ENCODE data around the gene MAGI1. TPM values are rescaled to one million over a fixed set of nuclear protein-coding genes. Genes with fewer than 3 reads are reported as not detected.
"Not testable (repeated sequence)": the region's sequence is repeated elsewhere in the genome, so short reads cannot be mapped to it uniquely, and the experiment has no call there.

MAGI1 gene
- total RNA-seq, 1 experiment from 2014 or later = 3.4 TPM

DNA sequence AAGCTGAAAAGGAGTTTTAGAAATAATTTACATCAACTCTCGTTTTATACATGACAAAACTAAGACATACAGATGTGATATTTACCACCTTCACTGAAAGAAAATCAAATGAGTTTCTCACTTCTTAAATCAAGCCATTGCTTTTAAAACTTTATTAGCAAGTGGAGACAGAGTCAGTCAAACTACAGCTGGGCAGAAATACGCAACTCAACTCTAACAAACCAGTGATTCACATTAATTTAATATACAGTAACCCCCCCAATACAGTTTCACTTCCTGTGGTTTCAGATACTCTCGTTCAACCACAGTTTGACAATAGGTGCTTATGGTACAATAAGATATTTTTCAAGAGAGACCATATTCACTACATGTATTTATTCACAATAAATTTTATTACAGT lies 477.1 kb downstream of the MAGI1 start:
- Histone ChIP-seq H3K27me3 (no peaks in the 10 kb centered on the region), H3K4me3 (no peak overlapping the region), H3K9me3 (no peaks in the 10 kb centered on the region), H3K36me3 (no peaks in the 10 kb centered on the region)
- DNase-seq = no peak

DNA sequence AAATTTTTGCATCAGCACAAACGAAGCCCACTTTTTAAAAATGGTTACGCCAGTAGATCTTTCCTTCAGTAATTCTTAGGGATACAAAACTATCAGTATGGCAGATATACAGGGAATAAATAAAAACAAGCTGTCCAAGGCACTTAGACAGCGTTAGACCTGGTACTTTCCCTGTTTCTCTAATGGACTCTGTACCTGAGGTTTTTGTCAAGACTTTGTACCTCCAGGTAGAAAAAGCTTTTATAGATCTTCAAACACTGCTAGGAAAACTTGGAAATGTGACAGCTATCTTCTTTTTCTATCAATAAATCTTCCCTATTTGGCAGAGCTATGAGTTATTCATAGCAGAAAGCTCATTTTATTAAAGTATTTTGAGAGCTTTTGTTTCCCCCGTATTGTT lies 477.8 kb downstream of the MAGI1 start:
- Histone ChIP-seq H3K36me3 (no peaks in the 10 kb centered on the region), H3K27me3 (no peaks in the 10 kb centered on the region), H3K9me3 (no peaks in the 10 kb centered on the region), H3K4me3 (no peak overlapping the region)
- DNase-seq = no peak

DNA sequence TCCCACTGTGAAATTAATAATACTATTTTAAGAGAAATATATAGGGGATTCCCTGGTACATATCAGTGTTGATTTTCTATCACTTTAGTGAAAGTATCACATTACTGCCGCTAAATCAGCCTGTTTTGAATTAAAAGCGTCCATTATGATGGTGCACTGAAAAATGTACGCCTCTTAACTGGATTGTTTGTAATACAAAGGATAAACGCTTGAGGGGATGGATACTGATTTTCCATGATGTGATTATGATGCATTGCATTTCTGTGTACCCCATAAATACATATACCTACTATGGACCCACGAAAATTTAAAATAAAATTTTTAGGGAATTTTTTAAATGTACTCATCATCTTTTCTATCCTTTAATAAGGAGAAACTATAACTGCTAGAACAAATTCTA lies 478.6 kb downstream of the MAGI1 start:
- Histone ChIP-seq H3K4me3 (no peak overlapping the region), H3K9me3 (no peaks in the 10 kb centered on the region), H3K36me3 (no peaks in the 10 kb centered on the region), H3K27me3 (no peaks in the 10 kb centered on the region)
- no peak for DNase-seq

GRCh38 chr3:65559643-65560042 lies 479.1 kb downstream of the MAGI1 start:
- DNase-seq = no peak
- Histone ChIP-seq H3K4me3 (no peak overlapping the region), H3K27me3 (no peaks in the 10 kb centered on the region), H3K9me3 (no peaks in the 10 kb centered on the region), H3K36me3 (no peaks in the 10 kb centered on the region)

GRCh38 chr3:65558826-65559225 lies 479.9 kb downstream of the MAGI1 start:
- H3K4me3 ChIP-seq = no peak overlapping the region
- H3K9me3 ChIP-seq = no peaks in the 10 kb centered on the region
- H3K27me3 ChIP-seq = no peaks in the 10 kb centered on the region
- DNase-seq = no peak
- H3K36me3 ChIP-seq = no peaks in the 10 kb centered on the region

GRCh38 chr3:65557899-65558564 lies 480.7 kb downstream of the MAGI1 start:
- no peak for DNase-seq
- H3K27me3 ChIP-seq = no peaks in the 10 kb centered on the region
- H3K9me3 ChIP-seq = no peaks in the 10 kb centered on the region
- H3K36me3 ChIP-seq = no peaks in the 10 kb centered on the region
- H3K4me3 ChIP-seq = no peak overlapping the region

DNA sequence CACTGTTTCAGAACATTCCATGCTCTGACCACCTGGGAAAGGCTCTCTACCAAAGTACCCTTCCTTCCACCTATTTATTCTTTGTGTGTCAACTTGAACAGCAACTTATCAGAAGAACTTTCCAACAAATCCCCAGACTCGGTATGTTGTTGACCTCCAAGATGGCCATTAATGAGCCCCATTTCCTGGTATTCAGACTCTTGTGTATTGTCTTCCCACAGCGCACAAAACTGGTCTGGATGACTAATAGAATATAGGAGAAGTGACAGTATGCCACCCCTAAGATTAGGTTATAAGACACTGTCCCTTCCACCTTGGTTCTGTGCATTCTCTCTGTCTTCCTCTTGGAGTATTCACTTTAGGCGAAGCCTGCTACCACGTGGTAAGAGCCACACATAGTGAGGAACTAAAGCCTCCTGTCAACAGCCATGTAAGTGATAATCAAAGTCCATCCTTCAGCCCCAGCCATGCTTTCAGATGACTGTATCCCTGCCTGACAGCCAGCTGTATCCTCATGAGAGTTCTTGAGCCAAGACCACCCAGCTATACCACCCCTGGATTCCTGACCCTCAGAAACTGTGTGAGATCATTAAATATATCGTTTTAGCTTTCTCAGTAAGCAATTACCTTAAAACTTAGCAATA lies 481.7 kb downstream of the MAGI1 start:
- no peak for DNase-seq
- H3K27me3 ChIP-seq = no peaks in the 10 kb centered on the region
- no peaks in the 10 kb centered on the region for H3K36me3 ChIP-seq
- H3K4me3 ChIP-seq = no peak overlapping the region
- no peaks in the 10 kb centered on the region for H3K9me3 ChIP-seq

- no peak overlapping the region for H3K4me3 ChIP-seq
- no peaks in the 10 kb centered on the region for H3K36me3 ChIP-seq
- H3K9me3 ChIP-seq = no peaks in the 10 kb centered on the region
- no peak for DNase-seq
- H3K27me3 ChIP-seq = no peaks in the 10 kb centered on the region
Measured at GRCh38 chr3:65552434-65552833, 486.3 kb downstream of the MAGI1 start.

- H3K4me3 ChIP-seq = no peak overlapping the region
- DNase-seq = no peak
- no peaks in the 10 kb centered on the region for H3K9me3 ChIP-seq
- H3K27me3 ChIP-seq = no peaks in the 10 kb centered on the region
- no peaks in the 10 kb centered on the region for H3K36me3 ChIP-seq
Measured at GRCh38 chr3:65551945-65552344, 486.8 kb downstream of the MAGI1 start.

DNA sequence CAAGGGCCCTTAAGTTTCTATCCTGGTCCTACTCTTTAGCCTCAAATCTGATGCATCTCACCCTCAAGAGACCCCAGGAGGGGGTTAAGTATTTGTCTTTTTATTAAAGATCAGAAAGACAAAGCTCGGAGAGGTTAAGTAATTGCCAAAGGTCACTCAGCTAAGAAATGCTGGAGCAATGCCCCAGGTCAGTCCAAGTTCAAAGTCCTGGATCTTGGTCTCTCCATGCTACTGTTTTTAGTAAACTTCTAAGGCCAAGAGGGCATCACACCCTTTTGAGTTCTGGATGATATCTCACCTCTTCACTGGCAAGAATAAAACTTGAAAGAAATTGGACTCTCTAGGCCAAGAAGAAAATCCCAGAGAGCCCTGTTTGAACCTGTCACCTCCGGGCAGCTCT lies 488.6 kb downstream of the MAGI1 start:
- Histone ChIP-seq H3K36me3 (no peaks in the 10 kb centered on the region), H3K27me3 (no peaks in the 10 kb centered on the region), H3K4me3 (no peak overlapping the region), H3K9me3 (no peaks in the 10 kb centered on the region)
- DNase-seq = no peak

DNA sequence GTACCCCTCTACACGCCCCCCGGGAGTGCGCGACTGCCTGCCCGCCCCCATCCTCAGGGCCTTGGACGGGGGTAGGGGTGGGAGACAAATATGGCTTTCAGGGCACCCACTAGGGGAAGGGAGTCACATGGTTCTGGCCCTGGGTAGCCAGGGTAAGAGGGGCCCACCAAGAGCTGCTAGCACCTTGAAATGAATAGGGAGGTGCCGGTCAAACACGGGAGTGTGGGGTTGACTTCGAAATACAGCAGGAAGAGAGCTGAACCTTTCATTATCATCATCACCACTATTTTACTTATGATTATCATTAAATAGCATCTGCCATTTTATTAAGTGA lies 489.1 kb downstream of the MAGI1 start:
- no peak for DNase-seq
- Histone ChIP-seq H3K9me3 (no peaks in the 10 kb centered on the region), H3K27me3 (no peaks in the 10 kb centered on the region), H3K4me3 (no peak overlapping the region), H3K36me3 (no peaks in the 10 kb centered on the region)

DNA sequence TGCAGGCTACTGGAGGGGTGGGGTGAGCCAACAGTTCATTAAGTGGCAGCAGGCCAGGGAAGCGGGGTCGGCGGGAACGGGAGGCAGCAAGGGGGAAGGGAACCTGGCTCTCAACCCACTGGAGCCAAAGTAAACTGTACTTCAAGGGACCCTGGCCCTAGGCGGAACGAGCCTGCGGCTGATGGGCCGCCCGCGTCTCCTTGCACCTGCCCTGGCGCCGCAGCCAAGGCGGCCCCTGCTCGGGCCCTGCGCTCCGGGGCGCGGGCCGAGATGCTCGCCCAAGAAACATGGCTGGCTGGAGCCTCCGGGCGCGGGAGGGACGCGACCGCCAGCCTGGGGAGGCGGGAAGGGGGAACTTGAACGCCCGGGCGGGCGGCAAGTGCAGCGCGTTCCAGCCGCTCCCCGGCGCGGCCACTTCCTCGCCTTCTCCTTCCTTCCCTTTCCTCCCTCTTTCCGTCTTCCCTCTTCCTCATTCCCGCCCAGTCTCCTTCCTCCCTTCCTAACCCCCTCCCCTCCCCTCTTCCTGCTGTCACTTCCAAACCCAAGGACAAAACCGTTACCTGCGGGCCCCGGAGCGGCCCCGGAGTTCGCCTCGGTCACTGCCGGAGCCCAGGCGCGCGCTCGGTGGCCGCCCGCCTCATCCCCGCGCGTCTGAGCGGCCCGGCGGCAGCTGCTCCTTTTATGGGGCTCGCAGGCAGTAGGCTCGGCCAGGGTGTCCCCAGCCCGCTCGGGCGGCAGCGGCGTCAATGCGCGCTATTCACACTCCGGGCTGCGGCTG lies 489.7 kb downstream of the MAGI1 start:
- Histone ChIP-seq H3K4me3 (no peak overlapping the region), H3K9me3 (no peaks in the 10 kb centered on the region), H3K36me3 (no peaks in the 10 kb centered on the region), H3K27me3 (no peaks in the 10 kb centered on the region)
- DNase-seq = no peak

GRCh38 chr3:65545429-65545828 lies 493.3 kb downstream of the MAGI1 start:
- Histone ChIP-seq H3K4me3 (no peak overlapping the region), H3K36me3 (no peaks in the 10 kb centered on the region), H3K27me3 (no peaks in the 10 kb centered on the region), H3K9me3 (no peaks in the 10 kb centered on the region)
- no peak for DNase-seq

- not testable (repeated sequence) for DNase-seq, H3K36me3 ChIP-seq, H3K9me3 ChIP-seq, H3K4me3 ChIP-seq, H3K27me3 ChIP-seq
Measured at GRCh38 chr3:65543391-65543790, 495.3 kb downstream of the MAGI1 start.

DNA sequence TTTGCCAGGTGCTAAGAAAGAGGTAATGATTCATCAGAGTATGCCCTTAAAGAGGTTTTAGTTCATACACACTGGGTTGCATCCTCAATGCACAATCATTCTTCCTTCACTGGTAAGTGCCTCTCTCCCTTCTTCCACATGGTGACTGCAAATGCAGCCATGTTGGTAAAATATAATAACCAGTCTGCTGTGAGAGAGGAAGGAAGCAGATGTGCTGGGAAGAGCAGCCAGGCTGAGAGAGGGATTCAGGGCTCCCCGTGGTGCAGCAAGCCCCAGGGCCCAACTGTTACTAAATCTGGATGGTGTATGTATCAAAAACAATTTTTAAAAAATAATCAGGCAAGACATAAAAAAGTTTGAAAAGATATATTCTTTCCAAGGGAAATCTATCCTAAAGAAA lies 498.1 kb downstream of the MAGI1 start:
- H3K9me3 ChIP-seq = no peaks in the 10 kb centered on the region
- DNase-seq = no peak
- no peak overlapping the region for H3K4me3 ChIP-seq
- H3K27me3 ChIP-seq = no peaks in the 10 kb centered on the region
- H3K36me3 ChIP-seq = no peaks in the 10 kb centered on the region

GRCh38 chr3:65539616-65540015 lies 499.1 kb downstream of the MAGI1 start:
- DNase-seq = no peak
- no peaks in the 10 kb centered on the region for H3K9me3 ChIP-seq
- H3K27me3 ChIP-seq = no peaks in the 10 kb centered on the region
- no peaks in the 10 kb centered on the region for H3K36me3 ChIP-seq
- H3K4me3 ChIP-seq = no peak overlapping the region

GRCh38 chr3:65538101-65538500 lies 500.6 kb downstream of the MAGI1 start:
- H3K4me3 ChIP-seq = no peak overlapping the region
- no peaks in the 10 kb centered on the region for H3K36me3 ChIP-seq
- no peaks in the 10 kb centered on the region for H3K27me3 ChIP-seq
- H3K9me3 ChIP-seq = no peaks in the 10 kb centered on the region
- DNase-seq = no peak

DNA sequence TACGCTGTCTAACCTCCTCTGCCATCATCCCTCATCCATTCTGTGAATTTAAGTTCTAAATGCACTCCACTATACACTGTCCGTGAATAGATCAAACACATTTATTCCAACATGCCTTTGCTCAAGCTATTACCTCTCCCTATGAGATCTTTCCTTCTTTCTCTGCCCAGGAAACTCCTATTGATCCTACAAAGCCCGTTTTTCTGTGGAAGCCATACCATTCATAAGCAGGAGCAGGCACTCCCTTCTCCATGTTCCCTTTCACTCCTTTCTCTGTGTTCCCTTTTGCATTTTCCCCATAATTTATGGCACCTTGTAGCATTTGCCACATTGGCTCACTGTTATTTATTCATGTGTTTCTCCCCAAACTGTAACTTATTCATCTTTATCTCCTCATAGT lies 501.6 kb downstream of the MAGI1 start:
- DNase-seq = no peak
- Histone ChIP-seq H3K4me3 (no peak overlapping the region), H3K9me3 (no peaks in the 10 kb centered on the region), H3K27me3 (no peaks in the 10 kb centered on the region), H3K36me3 (no peaks in the 10 kb centered on the region)

All from MG63 (cell line).